H1 (cell line): ENCODE data around the gene FRZB. TPM values are rescaled to one million over a fixed set of nuclear protein-coding genes. Genes with fewer than 3 reads are reported as not detected.

Source experiments
- CTCF ChIA-PET: fragments of 300-600 bp; sonication (Branson Sonifier 250); formaldehyde crosslinking; loops from one replicate; lab custom pipeline; 2021; ENCODE audit not compliant: partially characterized antibody; lab: Charles Lee
- POLR2A ChIA-PET: fragments of 300-600 bp; sonication (Branson Sonifier 250); formaldehyde crosslinking; loops from one replicate; lab custom pipeline; 2021; ENCODE audit warnings: inconsistent platforms; ENCODE audit not compliant: partially characterized antibody; lab: Charles Lee
- DNase-seq, 2 experiments: peaks; one replicate each; pipeline versions ENCODE4 v3.0.0 to v3.0.0-alpha.2; 2010 to 2022; ENCODE audit warnings: low spot score in 2 of 2, low read depth in 1 of 2, mixed read lengths in 1 of 2
- FAIRE-seq: peaks from 2 replicates; lab custom pipeline; 2011; peaks lifted over from hg19 to GRCh38; lab: Jason Lieb, UNC
- H2AFZ ChIP-seq: 2 replicates; pipeline ENCODE4 v1.8.1; 2012; ENCODE audit warnings: low read length, inconsistent platforms
- H2AK5ac ChIP-seq: 2 replicates; pipeline ENCODE4 v1.6.1; 2013; ENCODE audit warnings: low read depth, low read length
- H2BK120ac ChIP-seq: replicated peaks from 2 replicates; pipeline ENCODE3; 2013; ENCODE audit warnings: low read depth, low read length, inconsistent platforms
- H2BK12ac ChIP-seq: 2 replicates; pipeline ENCODE4 v1.6.1; 2013; ENCODE audit warnings: low read depth, low read length
- H2BK15ac ChIP-seq: 2 replicates; pipeline ENCODE4 v1.6.1; 2013; ENCODE audit warnings: low read length
- H2BK20ac ChIP-seq: 2 replicates; pipeline ENCODE4 v1.6.1; 2013; ENCODE audit warnings: low read length
- H2BK5ac ChIP-seq: 2 replicates; pipeline ENCODE4 v1.6.1; 2013; ENCODE audit warnings: low read depth, low read length
- H3K14ac ChIP-seq: 2 replicates; pipeline ENCODE4 v1.6.1; 2013; ENCODE audit warnings: inconsistent platforms; ENCODE audit not compliant: insufficient read length
- H3K18ac ChIP-seq: 2 replicates; pipeline ENCODE4 v1.6.1; 2013; ENCODE audit warnings: low read length; ENCODE audit errors: extremely low read depth
- H3K23ac ChIP-seq: 2 replicates; pipeline ENCODE4 v1.6.1; 2013; ENCODE audit warnings: inconsistent platforms; ENCODE audit not compliant: insufficient read length
- H3K23me2 ChIP-seq: 2 replicates; pipeline ENCODE4 v1.6.1; 2013; ENCODE audit warnings: low read depth, low read length
- H3K27ac ChIP-seq: 2 replicates; pipeline ENCODE4 v1.6.1; 2011; ENCODE audit warnings: low read depth, low read length, inconsistent platforms
- H3K27me3 ChIP-seq, 4 experiments: replicated peaks in 1 of 4; 1 replicate in 1 of 4; 2 replicates in 3 of 4; pipeline versions ENCODE4 v1.6.1 to v1.8.1; 2011 to 2013; ENCODE audit warnings: low read length in 3 of 4, mild to moderate bottlenecking in 3 of 4, inconsistent platforms in 2 of 4, mixed read lengths in 2 of 4, moderate library complexity in 1 of 4; ENCODE audit not compliant: control insufficient read depth in 3 of 4, insufficient read depth in 3 of 4; ENCODE audit errors: extremely low read depth in 1 of 4
- H3K36me3 ChIP-seq, 4 experiments: 2 replicates each; pipeline versions ENCODE4 v1.6.1 to v1.8.1; 2011 to 2013; ENCODE audit warnings: mild to moderate bottlenecking in 4 of 4, low read length in 3 of 4, moderate library complexity in 2 of 4, control low read depth in 1 of 4, inconsistent platforms in 1 of 4; ENCODE audit not compliant: insufficient read depth in 4 of 4, control insufficient read depth in 2 of 4
- H3K4ac ChIP-seq: replicated peaks from 2 replicates; pipeline ENCODE3; 2013; ENCODE audit warnings: low read length, low read depth, mixed read lengths, inconsistent platforms; ENCODE audit not compliant: insufficient read length
- H3K4me1 ChIP-seq, 4 experiments: replicated peaks in 1 of 4; 1 replicate in 1 of 4; 2 replicates in 3 of 4; pipeline versions ENCODE4 v1.6.1 to v1.8.1; 2011 to 2013; ENCODE audit warnings: low read length in 3 of 4, inconsistent platforms in 2 of 4, mixed read lengths in 1 of 4; ENCODE audit not compliant: insufficient read depth in 4 of 4, control insufficient read depth in 3 of 4
- H3K4me2 ChIP-seq, 2 experiments: 2 replicates each; pipeline versions ENCODE4 v1.6.1 to v1.8.1; 2011 to 2013; ENCODE audit warnings: low read depth in 2 of 2, low read length in 2 of 2, control low read depth in 1 of 2, inconsistent platforms in 1 of 2, mild to moderate bottlenecking in 1 of 2; ENCODE audit not compliant: insufficient read depth in 1 of 2
- H3K4me3 ChIP-seq, 4 experiments: fragments of 200-600, 300-600 bp in 1 of 4; sonication (generic), shearing (Covaris generic), sonication (Bioruptor Twin) in 1 of 4; 2 replicates each; pipeline versions ENCODE4 v1.5.1 to v1.8.1; 2011 to 2016; ENCODE audit warnings: low read length in 4 of 4, low read depth in 3 of 4, control low read depth in 2 of 4, inconsistent platforms in 2 of 4, mild to moderate bottlenecking in 2 of 4, mixed read lengths in 1 of 4, moderate library complexity in 1 of 4; ENCODE audit not compliant: insufficient read depth in 2 of 4; ENCODE audit errors: extremely low read depth in 1 of 4
- H3K56ac ChIP-seq: replicated peaks from 2 replicates; pipeline ENCODE3; 2013; ENCODE audit warnings: low read depth, mild to moderate bottlenecking, mixed read lengths, low read length, inconsistent platforms; ENCODE audit not compliant: insufficient read length
- H3K79me1 ChIP-seq: 2 replicates; pipeline ENCODE4 v1.6.1; 2013; ENCODE audit warnings: low read depth, low read length, control low read depth
- H3K79me2 ChIP-seq, 2 experiments: 2 replicates each; pipeline versions ENCODE4 v1.6.1 to v1.8.1; 2012 to 2013; ENCODE audit warnings: low read length in 2 of 2, mild to moderate bottlenecking in 2 of 2, inconsistent platforms in 1 of 2; ENCODE audit not compliant: insufficient read depth in 2 of 2, control insufficient read depth in 1 of 2
- H3K9ac ChIP-seq, 4 experiments: replicated peaks in 1 of 4; 1 replicate in 1 of 4; 2 replicates in 3 of 4; pipeline versions ENCODE4 v1.6.1 to v1.8.1; 2011 to 2013; ENCODE audit warnings: low read depth in 3 of 4, low read length in 3 of 4, control low read depth in 2 of 4, mild to moderate bottlenecking in 2 of 4, moderate library complexity in 2 of 4, inconsistent platforms in 1 of 4; ENCODE audit errors: extremely low read depth in 1 of 4
- H3K9me3 ChIP-seq, 2 experiments: 2 replicates each; pipeline versions ENCODE4 v1.6.1 to v1.8.1; 2012 to 2013; ENCODE audit warnings: mild to moderate bottlenecking in 2 of 2, moderate library complexity in 2 of 2, control low read depth in 1 of 2, inconsistent platforms in 1 of 2, low read depth in 1 of 2, low read length in 1 of 2, mixed read lengths in 1 of 2; ENCODE audit not compliant: insufficient read depth in 2 of 2
- H4K20me1 ChIP-seq, 2 experiments: replicated peaks in 1 of 2; 2 replicates each; pipeline versions ENCODE3 to v1.8.1; 2011 to 2013; ENCODE audit warnings: inconsistent platforms in 2 of 2, low read length in 2 of 2, mild to moderate bottlenecking in 1 of 2; ENCODE audit not compliant: insufficient read depth in 2 of 2, control insufficient read depth in 1 of 2
- H4K5ac ChIP-seq: 2 replicates; pipeline ENCODE4 v1.6.1; 2013; ENCODE audit warnings: low read length, low read depth, mixed read lengths, inconsistent platforms; ENCODE audit not compliant: insufficient read length
- H4K8ac ChIP-seq: 2 replicates; pipeline ENCODE4 v1.8.0; 2013; ENCODE audit warnings: mild to moderate bottlenecking, moderate library complexity, low read length, inconsistent platforms; ENCODE audit not compliant: insufficient read depth; ENCODE audit errors: extremely low read depth
- H4K91ac ChIP-seq: replicated peaks from 2 replicates; pipeline ENCODE3; 2013; ENCODE audit warnings: low read length, mixed read lengths, inconsistent platforms; ENCODE audit not compliant: insufficient read length
- ASH2L ChIP-seq: fragments of 200-600, 300-600 bp; sonication (generic); IDR thresholded peaks from one replicate; pipeline ENCODE4 v1.7.1; 2017; ENCODE audit warnings: low read length
- EGR1 ChIP-seq: IDR thresholded peaks from 2 replicates; pipeline ENCODE4 v1.6.1; 2011; ENCODE audit warnings: low read depth, low read length, borderline replicate concordance
- JUN ChIP-seq: IDR thresholded peaks from 2 replicates; pipeline ENCODE4 v1.6.1; 2011; ENCODE audit warnings: low read depth, mild to moderate bottlenecking, improper control_type of control experiment, low read length
- MAX ChIP-seq: IDR thresholded peaks from 2 replicates; pipeline ENCODE4 v1.6.1; 2012; ENCODE audit warnings: inconsistent platforms
- RBBP5 ChIP-seq: IDR thresholded peaks from 2 replicates; pipeline ENCODE4 v1.7.1; 2012; ENCODE audit warnings: low read depth, mild to moderate bottlenecking, inconsistent platforms, low read length, moderate library complexity, borderline replicate concordance
- SAP30 ChIP-seq: fragments of 300-600 bp; sonication (generic); IDR thresholded peaks from 2 replicates; pipeline ENCODE4 v1.7.1; 2012; ENCODE audit warnings: low read length, moderate library complexity, mild to moderate bottlenecking, inconsistent platforms; ENCODE audit not compliant: insufficient read depth, insufficient replicate concordance
- SP4 ChIP-seq: IDR thresholded peaks from 2 replicates; pipeline ENCODE4 v1.6.1; 2012; ENCODE audit warnings: low read length, inconsistent platforms
- TBP ChIP-seq: IDR thresholded peaks from 2 replicates; pipeline ENCODE4 v1.6.1; 2011; ENCODE audit warnings: low read depth, low read length, improper control_type of control experiment
- WGBS, 2 experiments: shearing (Covaris generic) in 1 of 2; methylation state at CpG; one replicate each; pipeline versions ENCODE4 v1.1.6 to v1.1.7; 2013 to 2015; ENCODE audit warnings: low lambda C conversion rate in 2 of 2, mixed read lengths in 2 of 2, inconsistent platforms in 1 of 2, low coverage in 1 of 2, missing lambda C conversion rate in 1 of 2; ENCODE audit not compliant: insufficient replicate concordance in 2 of 2, insufficient coverage in 1 of 2, insufficient read length in 1 of 2; ENCODE audit errors: extremely low coverage in 1 of 2, missing lambda C conversion rate in 1 of 2; 5-methylcytosine and 5-hydroxymethylcytosine counted together
- polyA plus RNA-seq, 7 experiments: library from polyadenylated mRNA; depleted of rRNA in 3 of 7; stranded (reverse) in 5 of 7; unstranded in 2 of 7; fragments of >200 nt in 5 of 7; fragments of 200-250 nt in 2 of 7; gene quantifications; 1 replicate in 5 of 7; 2 replicates in 1 of 7; 4 replicates in 1 of 7; pipeline versions ENCODE4 v1.2.1 to v1.2.3, GENCODE V29; 2011 to 2013; ENCODE audit warnings: missing spikeins in 2 of 7, mixed read lengths in 2 of 7
- total RNA-seq: library from RNA; stranded (reverse); fragmentation: NEBNext Ultra II Directional; extraction: Animal tissue kit (Norgen Biotek cat#: 25700); gene quantifications from 2 replicates; pipeline ENCODE4 v1.2.1, GENCODE V29; 2021

Gene FRZB
- total and polyA plus RNA-seq, 2 of the 8 experiments (the other 6 are each of a cell fraction or from before 2014, with no cell fraction given) = 4.4 to 4.6 TPM

GRCh38 chr2:182914852-182915251, 48.4 kb upstream of the FRZB start:
- Histone ChIP-seq H3K18ac (no peak overlapping the region), H2BK12ac (no peak overlapping the region), H2AK5ac (no peak overlapping the region), H2BK5ac (no peak overlapping the region), H3K79me1 (no peaks in the 10 kb centered on the region), H3K36me3 (peaks cover 0 to 31% (median 7%) of the 10 kb centered on the region in 4 experiments; a peak in 5 of 8 replicates), H3K4me2 (no peak overlapping the region), H2BK15ac (no peak overlapping the region), H4K91ac (no peak overlapping the region), H3K9me3 (no peaks in the 10 kb centered on the region), H2BK20ac (no peak overlapping the region), H3K14ac (no peak overlapping the region), H2BK120ac (no peak overlapping the region), H3K23me2 (no peaks in the 10 kb centered on the region), H3K4me3 (no peak overlapping the region), H3K4ac (no peak overlapping the region), H3K9ac (no peak overlapping the region), H4K8ac (no peak overlapping the region), H4K5ac (no peak overlapping the region), H4K20me1 (no peaks in the 10 kb centered on the region), H3K27me3 (no peaks in the 10 kb centered on the region), H3K56ac (no peak overlapping the region)
- no peak for DNase-seq
- 100% methylated on average over 1 of the region's 1 CpG; no CpG with 5 or more reads in 1 of the 2 experiments for WGBS, 2 experiments
- no peak for FAIRE-seq
- CTCF ChIA-PET = interaction anchor here (1.2 to 2.5 kb wide), 3 partner anchors 12 to 45 kb away, joined by 3 to 9 read pairs (median 5); no protein-coding TSS in a partner anchor
- POLR2A ChIA-PET = no interaction called here
- TF ChIP-seq JUN (no peak), ASH2L (no peak), MAX (no peak), SAP30 (no peak), RBBP5 (no peak), EGR1 (no peak), TBP (no peak), SP4 (no peak)
- TF ChIP-seq, all 59 proteins: peak for 0
- H3K23ac ChIP-seq = no peak overlapping the region
- H3K79me2 ChIP-seq = no peaks in the 10 kb centered on the region
- H3K27ac ChIP-seq = no peak overlapping the region
- H2AFZ ChIP-seq = no peak overlapping the region
- H3K4me1 ChIP-seq = peaks cover 0 to 3% (median 0%) of the 10 kb centered on the region in 4 experiments; a peak in 1 of 7 replicates
